ENCODE data around the gene TRAF3IP1.
"Not testable (repeated sequence)": the region's sequence is repeated elsewhere in the genome, so short reads cannot be mapped to it uniquely, and the experiment has no call there.

Gene TRAF3IP1

GRCh38 chr2:238339814-238340213 is 19.5 kb downstream of the TRAF3IP1 start:
- no peak for DNase-seq (ENCODE audit: low read depth)

- DNase-seq (ENCODE audit: low read depth), result no peak
These were observed 21.2 kb downstream of the TRAF3IP1 start for GRCh38 chr2:238341536-238341935.

- no peak for DNase-seq (ENCODE audit: low read depth)
These were observed 23.7 kb downstream of the TRAF3IP1 start for GRCh38 chr2:238344035-238344434.

- no peak for DNase-seq (ENCODE audit: low read depth)
These were observed 24.2 kb downstream of the TRAF3IP1 start for GRCh38 chr2:238344517-238344916.

- DNase-seq (ENCODE audit: low read depth), result no peak
These were observed 25.1 kb downstream of the TRAF3IP1 start for GRCh38 chr2:238345297-238345968.

- DNase-seq (ENCODE audit: low read depth), result no peak
These were observed 26.2 kb downstream of the TRAF3IP1 start for GRCh38 chr2:238346544-238346943.

- DNase-seq (ENCODE audit: low read depth), result no peak
These were observed 30.0 kb downstream of the TRAF3IP1 start for GRCh38 chr2:238350150-238350897.

- no peak for DNase-seq (ENCODE audit: low read depth)
These were observed 31.0 kb downstream of the TRAF3IP1 start for GRCh38 chr2:238351315-238351714.

- DNase-seq (ENCODE audit: low read depth), result no peak
These were observed 32.0 kb downstream of the TRAF3IP1 start for GRCh38 chr2:238352361-238352760.

- DNase-seq (ENCODE audit: low read depth), result no peak
These were observed 38.5 kb downstream of the TRAF3IP1 start for GRCh38 chr2:238358769-238359168.

- no peak for DNase-seq (ENCODE audit: low read depth)
These were observed 39.1 kb downstream of the TRAF3IP1 start for GRCh38 chr2:238359403-238359802.

- DNase-seq (ENCODE audit: low read depth), result no peak
These were observed 41.6 kb downstream of the TRAF3IP1 start for GRCh38 chr2:238361877-238362276.

- no peak for DNase-seq (ENCODE audit: low read depth)
These were observed 42.3 kb downstream of the TRAF3IP1 start for GRCh38 chr2:238362626-238363025.

- no peak for DNase-seq (ENCODE audit: low read depth)
These were observed 49.3 kb downstream of the TRAF3IP1 start for GRCh38 chr2:238369591-238370040.

- DNase-seq (ENCODE audit: low read depth), result no peak
These were observed 49.9 kb downstream of the TRAF3IP1 start for GRCh38 chr2:238370094-238370822.

- peak; percentile 44 for DNase-seq (ENCODE audit: low read depth)
These were observed 50.6 kb downstream of the TRAF3IP1 start for GRCh38 chr2:238370823-238371372.

- not testable (repeated sequence) for DNase-seq (ENCODE audit: low read depth)
These were observed 52.0 kb downstream of the TRAF3IP1 start for GRCh38 chr2:238372277-238372676.

GRCh38 chr2:238376884-238377391 is 56.6 kb downstream of the TRAF3IP1 start:
- no peak for DNase-seq (ENCODE audit: low read depth)

GRCh38 chr2:238378230-238379095 is 58.1 kb downstream of the TRAF3IP1 start:
- no peak for DNase-seq (ENCODE audit: low read depth)

- peak; percentile 35 for DNase-seq (ENCODE audit: low read depth)
These were observed 58.9 kb downstream of the TRAF3IP1 start for GRCh38 chr2:238379096-238379810.

GRCh38 chr2:238380336-238380735 is 60.0 kb downstream of the TRAF3IP1 start:
- no peak for DNase-seq (ENCODE audit: low read depth)

Data from CMK (cell line).